Smooth muscle cell (in vitro differentiated cells): ENCODE results near the gene MPPED1. TPM values are rescaled to one million over a fixed set of nuclear protein-coding genes. Genes with fewer than 3 reads are reported as not detected.

ENCODE experiments used
- DNase-seq: peaks from one replicate; lab custom pipeline; 2025; ENCODE audit not compliant: unreplicated experiment; lab: John Stamatoyannopoulos, UW
- H2AFZ ChIP-seq: fragments of 200-600 bp; sonication (generic); 2 replicates; pipeline ENCODE4 v1.6.0; 2016; ENCODE audit warnings: antibody characterized with exemption, low read depth, mild to moderate bottlenecking
- H3F3A ChIP-seq: fragments of 200-600 bp; sonication (generic); 2 replicates; pipeline ENCODE4 v1.6.0; 2017; ENCODE audit warnings: antibody characterized with exemption, low read depth
- H3K27ac ChIP-seq: fragments of 200-600 bp; sonication (generic); 2 replicates; pipeline ENCODE4 v1.5.1; 2016; ENCODE audit warnings: low read depth, mild to moderate bottlenecking
- H3K27me3 ChIP-seq: fragments of 200-600 bp; sonication (generic); 2 replicates; pipeline ENCODE4 v1.6.1; 2016; ENCODE audit warnings: low read depth, mild to moderate bottlenecking
- H3K36me3 ChIP-seq: fragments of 200-600 bp; sonication (generic); 2 replicates; pipeline ENCODE4 v1.5.1; 2016; ENCODE audit warnings: low read depth
- H3K4me1 ChIP-seq: fragments of 200-600 bp; sonication (generic); 2 replicates; pipeline ENCODE4 v1.5.1; 2016; ENCODE audit warnings: low read depth
- H3K4me2 ChIP-seq: fragments of 200-600 bp; sonication (generic); 2 replicates; pipeline ENCODE4 v1.6.0; 2016; ENCODE audit warnings: mild to moderate bottlenecking
- H3K4me3 ChIP-seq: fragments of 200-600 bp; sonication (generic); 2 replicates; pipeline ENCODE4 v1.5.1; 2016; ENCODE audit warnings: mild to moderate bottlenecking
- H3K79me2 ChIP-seq: fragments of 200-600 bp; sonication (generic); 2 replicates; pipeline ENCODE4 v1.6.0; 2016; ENCODE audit warnings: low read depth, mild to moderate bottlenecking
- H3K9ac ChIP-seq: fragments of 200-600 bp; sonication (generic); 2 replicates; pipeline ENCODE4 v1.6.0; 2016; ENCODE audit warnings: low read depth
- H3K9me3 ChIP-seq: fragments of 200-600 bp; sonication (generic); replicated peaks from 2 replicates; pipeline ENCODE4 v1.5.1; 2016; ENCODE audit warnings: low read depth
- H4K20me1 ChIP-seq: fragments of 200-600 bp; sonication (generic); 2 replicates; pipeline ENCODE4 v1.6.0; 2016; ENCODE audit warnings: low read depth
- CTCF ChIP-seq: fragments of 200-600 bp; sonication (generic); IDR thresholded peaks from 2 replicates; pipeline ENCODE4 v1.5.1; 2017; ENCODE audit warnings: borderline replicate concordance, mild to moderate bottlenecking, antibody characterized with exemption; ENCODE audit not compliant: insufficient read depth, poor library complexity, severe bottlenecking
- WGBS: methylation state at CpG from one replicate; pipeline ENCODE4 v1.1.7; 2016; ENCODE audit warnings: low lambda C conversion rate; 5-methylcytosine and 5-hydroxymethylcytosine counted together
- polyA plus RNA-seq: library from polyadenylated mRNA; unstranded; fragments of >200 nt; fragmentation: Nextera tagmentation; extraction: Ambion mirVana; gene quantifications from 2 replicates; pipeline ENCODE4 v1.2.1, GENCODE V29; 2016
- total RNA-seq: library from RNA; depleted of rRNA; stranded (reverse); fragments of >200 nt; gene quantifications from 2 replicates; pipeline ENCODE4 v1.2.3, GENCODE V29; 2014

The MPPED1 gene
- total and polyA plus RNA-seq, 2 experiments from 2014 or later = not detected

GRCh38 chr22:43510281-43511070, 98.7 kb downstream of the MPPED1 start:
- Histone ChIP-seq H3K4me3 (no peak overlapping the region), H3K9me3 (no peaks in the 10 kb centered on the region)

GRCh38 chr22:43511276-43511910, 99.6 kb downstream of the MPPED1 start:
- DNase-seq = no peak
- Histone ChIP-seq H4K20me1 (no peaks in the 10 kb centered on the region), H3K4me3 (no peak overlapping the region), H3K4me2 (no peak overlapping the region), H3K9ac (no peak overlapping the region), H3K27ac (no peak overlapping the region), H3F3A (no peaks in the 10 kb centered on the region), H2AFZ (no peak overlapping the region), H3K36me3 (no peaks in the 10 kb centered on the region), H3K27me3 (no peaks in the 10 kb centered on the region), H3K4me1 (no peaks in the 10 kb centered on the region), H3K9me3 (no peaks in the 10 kb centered on the region), H3K79me2 (no peaks in the 10 kb centered on the region)
- no peak for TF ChIP-seq CTCF
- 90% methylated on average over 16 of the region's 16 CpGs for WGBS

More at GRCh38 chr22:43510281-43511070, 98.7 kb downstream of the MPPED1 start:
- H4K20me1 ChIP-seq = no peaks in the 10 kb centered on the region
- H3K27me3 ChIP-seq = no peaks in the 10 kb centered on the region
- H3K79me2 ChIP-seq = no peaks in the 10 kb centered on the region
- no peak overlapping the region for H3K9ac ChIP-seq
- no peak overlapping the region for H3K4me2 ChIP-seq
- WGBS = 83% methylated on average over 9 of the region's 9 CpGs
- H3K4me1 ChIP-seq = no peaks in the 10 kb centered on the region
- H3K27ac ChIP-seq = no peak overlapping the region
- no peak overlapping the region for H2AFZ ChIP-seq
- no peaks in the 10 kb centered on the region for H3F3A ChIP-seq
- no peak for TF ChIP-seq CTCF
- no peaks in the 10 kb centered on the region for H3K36me3 ChIP-seq
- DNase-seq = no peak

GRCh38 chr22:43512279-43512678, 100.5 kb downstream of the MPPED1 start:
- H3K79me2 ChIP-seq = no peaks in the 10 kb centered on the region
- no peak overlapping the region for H2AFZ ChIP-seq
- no peak overlapping the region for H3K27ac ChIP-seq
- DNase-seq = no peak
- H3F3A ChIP-seq = no peaks in the 10 kb centered on the region
- H3K27me3 ChIP-seq = no peaks in the 10 kb centered on the region
- H3K9me3 ChIP-seq = no peaks in the 10 kb centered on the region
- H3K36me3 ChIP-seq = no peaks in the 10 kb centered on the region
- 84% methylated on average over 8 of the region's 8 CpGs for WGBS
- H4K20me1 ChIP-seq = no peaks in the 10 kb centered on the region
- H3K4me1 ChIP-seq = no peaks in the 10 kb centered on the region
- no peak for TF ChIP-seq CTCF
- no peak overlapping the region for H3K9ac ChIP-seq
- no peak overlapping the region for H3K4me3 ChIP-seq
- H3K4me2 ChIP-seq = no peak overlapping the region
